HG02678 (cell line): ENCODE data around the gene PDSS2.
A peak's percentile ranks its signal among the peaks of the same experiment; 100 is the strongest.
"Not testable (repeated sequence)": the region's sequence is repeated elsewhere in the genome, so short reads cannot be mapped to it uniquely, and the experiment has no call there.

ENCODE experiments used
- ATAC-seq: cut with Tn5 transposase; IDR thresholded peaks from one replicate; pipeline ENCODE4 v1.9.1; 2021; ENCODE audit warnings: mild to moderate bottlenecking, moderate library complexity; ENCODE audit not compliant: unreplicated experiment

PDSS2 gene

GRCh38 chr6:107459283-107460082 is at the start of gene PDSS2:
Gene PDSS2, minus strand, starts transcription at chr6:107459564. Its CDS starts 279 bp downstream, at chr6:107459285.
- ATAC-seq: peak; percentile 92

GRCh38 chr6:107506145-107506544 is 46.8 kb upstream of the PDSS2 start:
- no peak for ATAC-seq

GRCh38 chr6:107504270-107505026 is 45.1 kb upstream of the PDSS2 start:
- ATAC-seq: no peak

- ATAC-seq: no peak
Measured at GRCh38 chr6:107496892-107497684, 37.7 kb upstream of the PDSS2 start.

- ATAC-seq: no peak
Measured at GRCh38 chr6:107495971-107496370, 36.6 kb upstream of the PDSS2 start.

GRCh38 chr6:107495196-107495643 is 35.9 kb upstream of the PDSS2 start:
- ATAC-seq: no peak

GRCh38 chr6:107493158-107494057 is 34.0 kb upstream of the PDSS2 start:
- ATAC-seq: no peak

GRCh38 chr6:107491760-107492660 is 32.6 kb upstream of the PDSS2 start:
- no peak for ATAC-seq

- ATAC-seq: no peak
Measured at GRCh38 chr6:107491138-107491609, 31.8 kb upstream of the PDSS2 start.

GRCh38 chr6:107490566-107491137 is 31.3 kb upstream of the PDSS2 start:
- no peak for ATAC-seq

GRCh38 chr6:107489636-107490565 is 30.5 kb upstream of the PDSS2 start, which contains the start of gene SOBP:
Gene SOBP, plus strand, starts transcription at chr6:107490117. Its CDS starts 500 bp downstream, at chr6:107490617.
- ATAC-seq: peak; percentile 51

GRCh38 chr6:107488875-107489635 is 29.7 kb upstream of the PDSS2 start:
- no peak for ATAC-seq

- ATAC-seq: no peak
Measured at GRCh38 chr6:107488174-107488874, 29.0 kb upstream of the PDSS2 start.

GRCh38 chr6:107485157-107485556 is 25.8 kb upstream of the PDSS2 start:
- ATAC-seq: no peak

GRCh38 chr6:107479089-107479690 is 19.8 kb upstream of the PDSS2 start:
- ATAC-seq: no peak

- ATAC-seq: not testable (repeated sequence)
Measured at GRCh38 chr6:107475826-107476225, 16.5 kb upstream of the PDSS2 start.
